ENCODE results near the gene RIPPLY3.
"Not testable (repeated sequence)": the region's sequence is repeated elsewhere in the genome, so short reads cannot be mapped to it uniquely, and the experiment has no call there.

The RIPPLY3 gene

GRCh38 chr21:37045149-37045548, 38.6 kb downstream of the RIPPLY3 start:
- no peak for TF ChIP-seq CTCF (conservative IDR thresholded peaks at IDR 0.05)
- no peak overlapping the region for H3K27ac ChIP-seq

- H3K27ac ChIP-seq: no peak overlapping the region
- TF ChIP-seq CTCF (conservative IDR thresholded peaks at IDR 0.05): no peak
These were observed 39.1 kb downstream of the RIPPLY3 start for GRCh38 chr21:37045556-37045955.

- no peak overlapping the region for H3K27ac ChIP-seq
- no peak for TF ChIP-seq CTCF (conservative IDR thresholded peaks at IDR 0.05)
These were observed 40.6 kb downstream of the RIPPLY3 start for GRCh38 chr21:37047079-37047478.

- not testable (repeated sequence) for H3K27ac ChIP-seq
These were observed 43.2 kb downstream of the RIPPLY3 start for GRCh38 chr21:37049741-37050140.

- no peak for TF ChIP-seq CTCF (conservative IDR thresholded peaks at IDR 0.05)
These were observed 48.9 kb downstream of the RIPPLY3 start for GRCh38 chr21:37055271-37055855.

GRCh38 chr21:37057614-37058013, 51.1 kb downstream of the RIPPLY3 start:
- H3K27ac ChIP-seq: no peak overlapping the region
- TF ChIP-seq CTCF (conservative IDR thresholded peaks at IDR 0.05): no peak

More at GRCh38 chr21:37055271-37055855, 48.9 kb downstream of the RIPPLY3 start:
- no peak overlapping the region for H3K27ac ChIP-seq

GRCh38 chr21:37058261-37058660, 51.8 kb downstream of the RIPPLY3 start:
- no peak for TF ChIP-seq CTCF (conservative IDR thresholded peaks at IDR 0.05)
- H3K27ac ChIP-seq: no peak overlapping the region

GRCh38 chr21:37059181-37059580, 52.7 kb downstream of the RIPPLY3 start:
- no peak overlapping the region for H3K27ac ChIP-seq
- TF ChIP-seq CTCF (conservative IDR thresholded peaks at IDR 0.05): no peak
